NCI-H1092 (cell line): ENCODE results near the gene MAMSTR.

Source experiments
- DNase-seq: peaks from one replicate; lab custom pipeline; 2025; lab: John Stamatoyannopoulos, UW

The MAMSTR gene

DNA sequence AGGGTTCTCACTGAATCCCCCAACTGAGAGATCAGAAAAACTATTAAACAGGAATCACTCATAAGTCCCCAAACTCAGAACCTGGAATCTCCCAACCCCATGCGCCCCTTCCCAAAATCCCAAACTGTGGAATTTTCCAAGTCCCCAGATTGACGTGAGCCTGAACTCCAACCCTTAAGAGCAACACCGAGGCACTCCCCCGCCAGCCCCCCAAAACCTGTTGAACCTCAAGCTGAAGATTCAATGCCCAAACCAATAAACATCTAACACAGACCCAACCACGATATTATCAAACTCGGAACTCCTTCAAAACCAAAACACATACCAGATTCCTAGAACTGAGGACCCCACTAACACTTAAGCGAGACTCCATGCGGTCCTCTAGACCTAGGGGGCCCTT is 26.6 kb upstream of the MAMSTR start:
- no peak for DNase-seq

DNA sequence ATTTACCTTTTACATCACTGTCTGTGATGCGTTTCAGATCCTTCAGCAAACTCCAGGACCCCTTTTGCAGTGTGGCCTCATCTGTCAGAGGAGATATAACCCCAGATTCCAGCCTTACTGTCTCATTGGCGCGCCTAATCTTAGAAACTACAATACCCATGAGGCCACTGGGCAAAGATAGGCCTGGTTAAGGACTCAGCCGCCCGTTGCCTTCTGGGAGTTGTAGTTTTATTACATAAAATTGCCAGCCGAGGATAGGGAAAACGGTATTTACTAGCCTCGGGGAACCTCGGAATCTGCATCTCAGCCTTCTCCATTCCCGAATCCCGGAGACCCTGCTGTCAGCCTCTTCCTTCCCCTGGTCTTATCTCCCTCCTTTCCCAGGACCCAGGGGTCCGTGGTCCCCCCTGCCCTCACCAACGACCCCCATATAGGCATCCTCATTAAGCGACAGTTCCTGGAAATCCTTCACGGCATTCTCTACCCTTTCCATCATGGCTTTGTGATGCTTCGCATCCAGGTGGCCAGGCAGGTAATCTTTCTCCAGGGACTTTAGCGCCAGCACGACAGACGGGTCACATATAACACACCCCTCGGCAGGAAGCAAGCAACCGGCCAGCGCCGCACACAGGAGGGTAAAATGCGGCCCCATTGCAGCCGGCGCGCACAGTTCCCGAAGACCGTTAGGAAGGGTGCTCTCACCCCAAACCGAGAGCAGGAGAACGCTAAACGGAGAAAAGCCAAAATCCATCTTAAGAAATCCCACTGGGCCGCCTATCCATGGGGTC is 25.9 kb upstream of the MAMSTR start:
- peak; percentile 32 for DNase-seq

DNA sequence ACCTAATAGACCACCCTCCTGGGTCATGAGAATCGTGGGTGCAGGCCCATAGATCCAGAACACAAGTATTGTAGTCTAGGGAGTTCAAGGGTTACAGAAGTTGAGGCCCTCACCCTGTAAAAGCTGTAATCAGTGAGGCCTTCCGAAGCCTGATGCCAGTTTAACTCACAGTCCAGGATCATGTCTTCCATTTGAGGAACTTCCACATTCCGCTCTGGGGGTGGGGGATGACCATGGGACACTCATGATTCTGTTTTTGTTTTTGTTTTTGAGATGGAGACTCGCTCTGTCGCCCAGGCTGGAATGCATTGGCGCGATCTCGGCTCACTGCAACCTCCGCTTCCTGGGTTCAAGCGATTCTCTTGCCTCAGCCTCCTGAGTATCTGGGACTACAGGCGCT is 22.6 kb upstream of the MAMSTR start:
- no peak for DNase-seq

DNA sequence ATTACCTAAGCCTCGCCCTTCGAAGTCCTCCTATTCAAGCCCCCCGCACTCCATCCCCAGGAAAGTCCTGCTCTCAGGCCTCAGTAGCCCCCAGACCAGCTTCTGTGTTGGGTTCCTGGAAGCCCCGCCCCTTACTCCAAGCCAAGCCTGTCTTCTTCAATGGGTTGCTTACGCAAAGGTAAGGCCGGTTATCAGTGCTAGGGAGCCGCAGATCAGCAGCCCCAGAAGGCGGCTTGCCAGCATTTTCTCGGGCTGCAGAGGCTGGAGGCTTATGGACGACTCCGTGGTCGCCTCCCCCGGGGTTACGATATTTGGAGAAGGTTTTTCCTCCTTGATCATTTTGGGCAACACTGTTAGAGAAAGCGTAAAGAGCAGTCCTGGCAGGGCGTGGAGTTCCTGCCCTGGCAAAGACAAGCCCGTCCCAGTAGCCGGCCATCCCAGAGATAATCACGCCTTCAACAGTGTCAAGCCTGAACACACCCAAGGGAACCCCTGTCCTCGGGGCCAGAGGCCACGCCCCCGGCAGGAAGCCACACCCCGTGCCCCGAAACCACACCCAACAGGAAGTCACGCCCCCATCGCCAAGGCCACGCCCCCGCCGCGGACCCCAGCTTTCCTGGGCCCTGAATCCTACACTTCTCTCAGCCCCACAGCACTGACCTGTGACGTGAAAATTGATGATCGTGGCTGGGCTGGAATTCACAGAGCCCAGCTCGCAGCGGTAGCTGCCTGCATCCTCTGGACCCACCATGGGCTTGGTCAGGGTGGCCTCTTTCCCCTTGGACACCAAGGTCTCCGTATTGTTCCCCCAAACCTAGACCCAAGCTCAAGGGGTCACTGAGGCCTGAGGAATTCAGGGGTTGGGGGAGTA is 21.8 kb upstream of the MAMSTR start:
- DNase-seq = no peak

DNA sequence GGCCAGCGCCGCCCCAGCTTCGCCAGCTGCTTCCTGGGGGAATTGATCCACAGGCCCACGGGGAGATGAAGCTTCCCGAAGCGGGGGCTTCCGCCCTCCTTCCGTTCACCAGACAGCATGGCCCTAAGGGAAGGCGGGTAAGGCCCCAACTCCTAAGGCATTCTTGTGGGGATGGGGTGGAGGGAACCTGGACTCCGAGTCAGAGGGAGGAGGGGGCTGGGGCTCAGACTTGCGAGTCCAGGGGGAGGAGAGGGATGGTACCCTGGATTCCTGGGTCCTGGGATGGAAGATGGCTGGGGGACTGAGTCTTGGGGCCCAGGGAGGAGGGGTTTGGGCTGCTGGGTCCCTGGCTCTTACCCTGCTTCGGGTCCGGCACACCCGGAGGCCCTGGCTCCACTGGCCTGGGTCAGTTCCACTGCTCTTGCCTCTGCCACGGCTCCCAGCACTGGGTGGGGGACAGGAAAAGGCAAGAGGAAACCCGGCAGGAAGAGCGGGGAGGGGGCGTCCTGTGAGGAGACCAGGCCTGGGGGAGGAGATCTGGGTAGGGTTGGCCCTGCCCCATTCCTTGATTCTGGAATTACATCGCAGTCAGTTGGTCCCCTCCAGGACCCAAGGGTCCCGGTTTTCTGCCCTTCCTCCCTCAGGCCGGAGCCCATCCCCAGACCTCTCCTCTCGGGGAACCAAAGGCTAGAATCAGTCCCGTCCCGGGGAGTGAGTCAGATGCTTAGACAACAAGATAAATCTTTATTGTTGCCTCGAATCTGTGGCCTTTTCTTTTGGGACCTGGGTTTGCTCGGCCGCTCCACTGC is 20.8 kb upstream of the MAMSTR start, which contains the start of gene RASIP1:
Gene RASIP1 (minus strand): TSS at position 447 of the 809 bp plus-strand sequence. CDS start 328 bp downstream, at position 119.
- DNase-seq = no peak

DNA sequence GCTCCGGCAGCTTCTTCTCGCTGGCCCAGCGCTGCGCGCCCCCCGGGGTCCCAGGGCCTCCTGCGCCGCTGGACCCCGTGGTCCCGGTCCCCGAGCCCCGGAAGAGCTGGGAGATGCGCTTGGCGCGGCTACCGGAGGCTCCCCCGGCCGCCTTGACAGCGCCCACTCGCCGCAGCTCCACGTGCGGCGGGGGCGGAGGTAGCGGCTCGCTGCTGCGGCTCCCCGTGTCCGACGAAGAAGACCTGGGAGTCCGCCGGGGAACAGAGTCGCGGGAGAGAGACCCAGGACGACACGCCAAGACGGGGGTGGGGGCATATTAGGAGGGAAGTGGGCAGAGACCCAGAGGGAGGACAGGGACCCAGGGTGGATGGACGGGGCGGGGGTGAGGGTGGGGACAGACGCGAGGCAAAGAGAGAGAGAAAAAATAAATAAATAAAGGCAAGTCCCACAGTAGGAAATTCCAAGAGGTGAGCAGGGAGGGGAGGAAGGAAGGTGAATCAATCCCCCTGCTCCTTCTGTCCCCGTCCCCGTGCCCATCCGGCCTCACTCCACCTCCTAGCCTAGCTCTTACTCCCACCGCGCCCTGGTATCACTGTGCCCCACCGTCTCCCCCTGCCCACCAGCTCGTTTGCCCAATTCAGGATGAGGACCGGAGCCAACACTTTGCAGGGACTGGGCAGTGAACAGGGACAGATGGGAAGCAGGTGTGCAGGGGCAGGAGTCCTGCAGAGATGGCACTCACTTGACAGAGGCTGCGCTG is 20.1 kb upstream of the MAMSTR start:
- peak; percentile 25 for DNase-seq

DNA sequence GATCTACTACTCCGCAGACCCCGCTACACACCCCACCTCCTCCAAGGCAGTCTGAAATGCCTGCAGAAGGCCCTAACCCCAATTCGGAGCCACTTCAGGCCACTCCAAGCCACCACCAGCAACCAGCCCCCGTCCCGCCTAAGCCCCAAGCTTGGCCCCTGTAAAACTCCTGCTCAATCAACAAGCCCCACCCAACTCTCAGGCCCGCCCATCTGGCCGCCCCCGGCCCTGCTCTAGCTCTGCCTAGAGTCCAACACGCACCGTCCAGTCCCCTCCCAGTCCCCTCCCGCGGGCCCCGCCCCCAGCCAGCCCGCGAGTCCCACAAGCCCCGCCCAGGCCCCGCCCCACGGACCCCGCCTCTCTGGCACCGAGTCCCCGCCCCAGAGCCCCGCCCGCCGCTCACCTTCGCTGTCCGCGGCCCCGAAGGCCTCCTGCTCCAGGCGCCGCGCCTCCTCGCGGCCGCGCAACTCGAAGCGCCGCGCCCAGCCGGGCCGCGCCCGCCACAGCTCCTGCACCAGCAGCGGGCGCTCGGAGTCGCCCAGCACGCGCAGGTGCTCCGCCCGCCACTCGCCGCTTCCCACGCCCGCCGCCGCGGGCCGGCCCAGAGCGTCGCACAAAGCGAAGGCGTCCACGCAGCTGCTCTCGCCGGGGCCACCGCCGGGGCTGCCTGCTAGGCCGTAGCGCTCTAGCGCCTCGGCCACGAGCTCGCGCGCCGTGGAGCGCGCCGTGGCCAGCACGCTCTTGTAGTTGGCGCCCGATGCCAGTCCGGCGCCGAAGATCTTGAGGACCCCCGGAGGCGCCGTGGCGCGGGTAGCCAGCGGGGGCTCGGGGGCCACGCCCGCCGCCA is 19.3 kb upstream of the MAMSTR start:
- DNase-seq = peak; percentile 78

DNA sequence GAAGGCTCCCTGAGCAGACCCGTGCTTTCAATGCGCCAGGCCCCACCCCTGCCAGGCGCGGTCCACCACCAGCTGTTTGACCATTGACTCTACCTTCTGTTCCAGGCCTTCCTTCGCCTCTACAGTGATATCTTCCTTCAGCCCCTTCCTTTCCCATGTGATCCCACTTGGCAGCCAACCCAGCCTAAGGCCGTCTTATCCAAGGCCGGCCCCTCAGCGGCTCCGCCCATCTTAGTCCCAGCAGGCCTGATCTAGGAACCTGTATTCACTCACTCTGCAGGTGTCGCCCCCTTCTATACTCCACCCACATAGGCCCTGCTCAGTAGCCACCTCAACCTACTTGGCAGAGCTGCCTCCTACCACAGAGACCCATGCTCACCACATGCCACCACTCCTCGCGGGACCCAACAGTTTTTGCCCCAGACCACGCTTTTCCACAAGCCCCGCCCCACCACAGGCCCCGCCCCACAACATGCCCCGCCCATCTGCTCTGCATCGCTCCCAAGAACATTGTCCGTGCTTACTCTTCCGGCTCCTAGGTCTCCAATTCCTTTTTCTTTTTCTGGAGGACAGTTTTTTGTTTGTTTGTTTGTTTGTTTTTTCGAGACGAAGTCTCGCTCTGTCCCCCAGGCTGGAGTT is 18.0 kb upstream of the MAMSTR start:
- no peak for DNase-seq

DNA sequence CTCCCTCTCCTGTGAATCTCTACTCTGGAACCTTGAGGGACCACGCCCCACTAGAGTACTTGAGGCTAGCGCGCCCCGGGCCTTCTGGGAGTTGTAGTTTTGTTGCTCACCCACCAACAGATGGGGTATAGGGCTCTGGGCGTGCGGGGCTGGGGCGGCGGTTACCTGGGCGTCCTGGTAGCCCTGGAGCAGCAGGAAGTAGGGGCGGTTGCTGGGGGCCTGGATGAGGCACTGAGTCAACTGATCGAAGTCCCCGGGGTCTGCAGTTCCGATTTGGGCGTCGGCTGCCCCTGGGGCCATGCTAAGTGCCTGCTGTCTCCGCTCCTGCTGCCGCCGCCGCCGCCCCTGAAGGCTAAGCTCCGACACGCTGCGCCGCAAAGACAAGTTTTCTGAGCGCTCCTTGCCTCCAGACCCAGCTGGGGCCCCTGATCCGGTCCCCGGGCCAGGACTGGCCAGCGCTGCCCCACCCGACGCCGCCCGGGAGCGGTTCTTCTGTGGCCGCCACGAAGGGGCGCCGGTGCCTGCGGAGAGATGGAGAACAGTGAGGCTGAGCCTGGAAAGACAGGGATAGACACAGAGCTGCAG is 15.6 kb upstream of the MAMSTR start:
- DNase-seq = no peak

DNA sequence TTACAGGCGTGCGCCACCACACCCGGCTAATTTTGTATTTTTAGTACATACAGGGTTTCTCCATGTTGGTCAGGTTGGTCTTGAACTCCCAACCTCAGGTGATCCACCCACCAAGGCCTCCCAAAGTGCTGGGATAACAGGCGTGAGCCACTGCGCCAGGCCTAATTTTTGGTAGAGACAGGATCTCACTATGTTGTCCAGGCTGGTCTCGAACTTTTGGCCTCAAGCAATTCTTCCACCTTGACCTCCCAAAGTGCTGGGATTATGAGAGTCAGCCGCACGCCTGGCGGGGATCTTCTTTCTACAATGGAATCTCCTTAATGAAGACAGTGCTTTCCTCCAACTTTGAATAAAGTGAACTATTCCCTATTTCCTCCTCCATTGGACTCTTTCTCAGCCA is 15.1 kb upstream of the MAMSTR start:
- no peak for DNase-seq

DNA sequence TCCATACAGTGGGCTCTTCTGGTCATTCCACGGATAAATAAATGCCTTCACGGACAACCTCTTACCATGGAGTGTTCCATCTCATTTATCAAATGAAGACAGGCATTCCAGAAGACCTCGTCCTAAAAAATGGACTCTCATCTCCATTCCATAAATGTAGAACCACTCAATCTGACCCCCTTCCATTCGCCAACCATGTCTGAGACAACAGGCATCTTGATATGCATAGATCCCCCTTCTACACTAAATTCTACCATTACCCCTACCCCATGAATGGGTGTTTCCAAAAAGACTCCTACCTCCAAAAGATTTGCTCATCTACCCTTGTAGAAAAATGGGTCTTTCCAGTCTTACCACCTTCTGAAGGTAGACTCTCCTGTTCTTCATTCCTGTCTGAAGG is 11.9 kb upstream of the MAMSTR start:
- DNase-seq = no peak

DNA sequence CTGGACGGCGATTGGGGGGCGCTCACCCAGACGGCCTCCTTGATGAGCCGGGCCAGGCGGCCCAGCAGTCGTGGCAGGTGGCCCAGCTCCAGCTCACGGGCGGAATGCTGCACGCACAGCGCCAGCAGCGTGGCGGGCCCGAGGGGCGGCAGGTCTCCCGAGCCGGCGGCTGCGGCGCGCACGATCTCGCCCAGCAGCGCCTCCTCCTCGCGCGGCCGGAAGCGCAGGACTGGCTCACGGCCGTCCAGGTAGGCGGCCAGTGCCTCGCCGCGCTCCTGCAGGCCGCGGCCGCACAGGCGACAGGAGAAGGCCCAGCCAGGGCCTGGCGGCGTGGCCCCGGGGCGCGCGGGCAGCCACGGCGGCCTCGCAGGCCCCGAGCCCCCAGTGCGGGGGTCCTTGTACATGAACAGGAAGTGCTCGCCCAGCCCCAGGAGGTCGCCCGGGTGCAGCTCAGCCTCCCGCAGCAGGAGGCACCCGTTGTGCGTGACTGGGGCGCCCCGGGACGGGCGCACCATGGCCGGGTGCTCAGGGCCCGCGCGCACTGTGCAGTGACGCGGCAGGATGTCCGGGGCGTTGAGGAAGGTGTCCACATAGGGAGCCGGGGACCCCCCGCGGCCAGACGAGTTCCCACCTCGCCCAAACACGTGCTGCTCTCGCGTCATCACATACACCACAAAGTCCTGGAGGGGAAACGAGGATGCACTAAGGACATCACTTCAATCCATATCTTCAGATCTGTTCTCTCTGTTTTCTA is 9.6 kb upstream of the MAMSTR start:
- no peak for DNase-seq

DNA sequence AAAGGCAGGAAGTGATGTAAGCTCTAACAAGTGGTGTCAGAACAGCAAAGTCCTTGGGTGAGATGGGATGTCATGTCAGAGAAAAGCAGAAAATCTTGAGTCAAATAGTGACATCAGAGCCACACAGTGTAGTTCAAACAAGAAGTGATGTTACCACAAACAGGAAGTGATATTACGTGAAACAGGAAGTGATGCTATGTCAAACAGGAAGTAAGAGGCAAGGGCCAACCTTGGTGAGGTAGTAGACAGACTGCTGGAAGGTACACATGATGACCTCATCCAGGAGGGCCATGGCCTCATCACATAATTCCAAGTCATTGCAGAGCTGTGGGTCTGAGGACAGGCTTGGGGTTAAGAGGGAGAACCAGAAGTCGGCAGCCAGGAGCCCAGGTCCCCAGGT is 7.0 kb upstream of the MAMSTR start:
- no peak for DNase-seq

DNA sequence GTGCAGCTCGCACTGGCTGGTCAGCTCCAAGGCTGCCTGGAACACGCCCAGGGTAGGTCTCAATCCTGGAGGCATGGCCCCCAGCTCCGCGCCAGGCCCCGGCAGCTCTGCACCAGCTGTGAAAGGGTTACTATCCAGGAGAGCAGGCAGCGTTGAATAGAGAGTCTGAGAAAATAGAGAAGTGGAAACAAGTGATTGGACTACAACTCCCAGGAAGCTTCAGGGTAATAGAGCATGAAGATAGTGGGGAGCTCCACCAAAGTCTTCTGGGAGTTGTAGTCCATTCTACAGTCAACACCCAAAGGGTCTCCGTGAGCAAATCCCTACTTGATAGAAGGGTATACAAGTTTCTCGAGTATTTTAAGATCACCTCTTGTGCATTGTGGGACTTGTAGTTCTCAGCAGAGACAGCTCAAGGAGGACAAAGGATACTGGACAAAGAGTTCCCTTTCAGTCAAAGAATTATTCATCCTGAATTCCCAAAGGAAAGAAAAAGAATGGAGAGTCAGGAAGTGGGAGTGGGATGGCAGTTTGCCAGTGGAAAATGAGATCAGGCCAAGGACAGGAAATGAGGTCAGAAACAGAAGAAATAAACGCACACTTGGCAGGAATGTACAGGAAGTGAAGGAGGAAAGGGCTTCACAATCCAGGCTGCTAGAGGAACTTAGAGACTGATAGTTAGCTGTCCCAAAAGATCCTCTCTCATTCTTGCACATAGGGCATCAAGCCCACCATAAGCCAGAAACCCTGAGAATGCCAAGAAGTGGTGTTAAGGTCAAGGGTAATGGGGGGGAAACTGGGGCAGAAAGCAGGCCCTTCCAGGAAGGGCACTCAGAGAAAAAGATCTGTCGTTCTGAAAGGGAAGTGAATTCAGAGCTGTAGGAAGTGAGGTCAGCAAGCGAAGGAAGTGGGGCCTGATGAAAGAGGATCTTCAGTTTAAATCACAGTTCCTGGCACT is 5.5 kb upstream of the MAMSTR start:
- DNase-seq = no peak

DNA sequence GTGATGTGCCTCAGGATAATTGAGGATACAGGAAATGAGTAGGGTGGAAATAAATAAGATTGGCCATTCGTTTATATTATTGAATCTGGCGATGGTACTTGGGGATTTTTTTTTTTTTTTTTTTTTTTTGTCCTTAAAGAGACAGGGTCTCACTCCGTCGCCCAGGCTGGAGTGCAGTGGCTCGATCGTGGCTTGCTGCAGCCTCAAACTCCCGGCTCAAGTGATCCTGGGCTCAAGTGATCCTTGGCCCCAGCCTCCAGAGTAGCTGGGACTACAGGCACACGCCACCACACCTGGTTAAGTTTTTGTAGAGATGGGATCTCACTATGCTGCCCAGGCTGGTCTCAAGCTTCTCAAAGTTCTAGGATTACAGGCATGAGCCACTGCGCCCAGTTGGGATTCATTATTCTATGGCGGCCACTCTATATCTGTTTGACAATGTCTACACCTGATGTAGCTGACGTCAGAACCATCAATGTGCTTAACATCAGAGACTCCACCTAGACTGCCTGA is 2.7 kb upstream of the MAMSTR start:
- DNase-seq = no peak

DNA sequence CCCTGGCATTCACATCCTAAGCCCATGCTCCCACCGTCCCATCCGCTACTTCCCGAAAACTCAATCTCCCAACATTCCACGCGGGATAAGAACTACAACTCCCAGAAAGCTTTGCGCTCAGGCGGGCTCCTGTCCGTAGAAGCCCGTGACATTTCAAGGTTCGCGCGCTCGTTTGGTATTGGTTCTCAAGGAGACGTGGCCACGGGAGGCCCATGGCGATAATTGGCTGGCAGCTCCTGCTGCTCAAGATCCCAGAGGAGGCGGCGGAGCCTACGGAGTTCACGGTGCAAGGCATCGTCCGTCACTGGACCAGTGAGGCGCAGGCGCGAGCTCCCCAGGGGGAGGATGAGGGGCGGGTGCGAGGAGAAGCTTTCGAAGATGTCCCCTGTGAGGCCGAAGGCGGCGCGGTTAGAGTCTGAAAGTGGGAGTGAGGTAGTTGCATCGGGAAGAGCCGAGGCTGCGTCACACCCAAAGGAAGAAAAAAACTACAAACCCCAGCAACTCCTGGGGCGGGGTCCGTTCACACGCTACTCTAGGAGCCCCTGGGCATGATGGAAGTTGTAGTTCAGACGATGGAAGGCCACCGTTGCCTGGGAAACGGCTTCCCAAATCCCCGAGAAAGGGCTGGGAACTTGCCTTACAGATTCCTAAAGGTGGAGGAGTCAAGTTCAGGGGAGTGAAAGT is 1.2 kb upstream of the MAMSTR start:
- peak; percentile 95 for DNase-seq

DNA sequence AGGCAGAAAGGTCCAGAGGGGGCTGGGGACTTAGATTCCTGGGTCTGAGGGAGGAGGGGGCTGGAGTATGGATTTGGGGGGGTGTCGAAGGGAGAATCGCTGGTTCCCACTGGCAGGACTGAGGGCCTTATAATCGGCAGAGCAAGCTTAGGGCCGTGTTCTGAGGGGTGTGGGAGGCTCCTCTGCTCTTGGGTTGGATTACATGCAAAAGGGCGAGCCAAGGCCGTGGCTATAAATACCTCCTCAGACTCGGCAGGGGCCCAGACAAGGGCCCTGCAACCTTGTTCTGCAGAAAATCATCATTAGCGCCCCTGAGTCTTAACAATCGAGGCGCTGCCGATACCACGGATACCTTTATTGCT is 707 bp upstream of the MAMSTR start:
- DNase-seq = no peak
